MM.1S (cell line): ENCODE results near the gene KHDC4.

Source experiments
- DNase-seq: peaks from one replicate; pipeline ENCODE4 v3.0.0-alpha.2; 2015
- H2AFZ ChIP-seq: fragments of 300-600 bp; sonication (generic); 2 replicates; pipeline ENCODE4 v1.6.0; 2016; ENCODE audit warnings: antibody characterized with exemption, low read length
- H3F3A ChIP-seq: fragments of 300-600 bp; sonication (generic); 2 replicates; pipeline ENCODE4 v1.6.1; 2016; ENCODE audit warnings: mild to moderate bottlenecking, antibody characterized with exemption, low read length, moderate library complexity, mixed read lengths; ENCODE audit not compliant: insufficient read depth
- H3K27ac ChIP-seq: fragments of 300-600 bp; sonication (generic); 2 replicates; pipeline ENCODE4 v1.5.1; 2016; ENCODE audit warnings: mild to moderate bottlenecking, low read length
- H3K27me3 ChIP-seq: fragments of 300-600 bp; sonication (generic); replicated peaks from 2 replicates; pipeline ENCODE4 v1.6.0; 2016; ENCODE audit warnings: low read length; ENCODE audit not compliant: insufficient read depth
- H3K36me3 ChIP-seq: fragments of 300-600 bp; sonication (generic); replicated peaks from 2 replicates; pipeline ENCODE4 v1.6.1; 2016; ENCODE audit warnings: mild to moderate bottlenecking, low read length, mixed read lengths; ENCODE audit not compliant: insufficient read depth
- H3K4me1 ChIP-seq: fragments of 300-600 bp; sonication (generic); 2 replicates; pipeline ENCODE4 v1.6.1; 2016; ENCODE audit warnings: low read length, mixed read lengths
- H3K4me2 ChIP-seq: fragments of 300-600 bp; sonication (generic); 2 replicates; pipeline ENCODE4 v1.6.0; 2016; ENCODE audit warnings: low read depth, low read length
- H3K4me3 ChIP-seq: fragments of 300-600 bp; sonication (generic); 2 replicates; pipeline ENCODE4 v1.5.1; 2016; ENCODE audit warnings: low read length, mixed read lengths
- H3K79me2 ChIP-seq: fragments of 300-600 bp; sonication (generic); 2 replicates; pipeline ENCODE4 v1.6.1; 2016; ENCODE audit warnings: mixed run types, low read length, mixed read lengths
- H3K9ac ChIP-seq: fragments of 300-600 bp; sonication (generic); 2 replicates; pipeline ENCODE4 v1.6.1; 2016; ENCODE audit warnings: low read length, mixed read lengths
- H3K9me2 ChIP-seq: fragments of 300-600 bp; sonication (generic); replicated peaks from 2 replicates; pipeline ENCODE4 v1.6.1; 2016; ENCODE audit warnings: mild to moderate bottlenecking, low read length, mixed read lengths; ENCODE audit not compliant: insufficient read depth
- H3K9me3 ChIP-seq: fragments of 300-600 bp; sonication (generic); replicated peaks from 2 replicates; pipeline ENCODE4 v1.6.1; 2016; ENCODE audit warnings: mild to moderate bottlenecking, low read length, mixed read lengths; ENCODE audit not compliant: insufficient read depth
- H4K20me1 ChIP-seq: fragments of 300-600 bp; sonication (generic); 2 replicates; pipeline ENCODE4 v1.6.1; 2016; ENCODE audit warnings: mild to moderate bottlenecking, low read length, moderate library complexity, mixed read lengths; ENCODE audit not compliant: insufficient read depth
- CTCF ChIP-seq: fragments of 300-600 bp; sonication (generic); IDR thresholded peaks from 2 replicates; pipeline ENCODE4 v1.5.1; 2016; ENCODE audit warnings: antibody characterized with exemption, low read length, mixed read lengths
- EZH2 ChIP-seq: fragments of 300-600 bp; sonication (generic); optimal IDR thresholded peaks from 2 replicates; pipeline ENCODE3; 2017; ENCODE audit warnings: low read depth, mild to moderate bottlenecking, antibody characterized with exemption, low read length, mixed read lengths
- EZH2phosphoT487 ChIP-seq: fragments of 300-600 bp; sonication (generic); IDR thresholded peaks from 2 replicates; pipeline ENCODE4 v1.6.1; 2018; ENCODE audit warnings: antibody characterized with exemption, low read length

KHDC4 gene

GRCh38 chr1:155981266-155982088 lies 47.3 kb upstream of the KHDC4 start:
- no peak for TF ChIP-seq EZH2phosphoT487
- no peak for TF ChIP-seq EZH2
- no peak for TF ChIP-seq CTCF
- DNase-seq, result peak; percentile 71
- peak overlapping the region; percentile 93 for H3K27ac ChIP-seq
- peak overlapping the region; percentile 84 for H3K4me3 ChIP-seq
- peak overlapping the region; percentile 94 for H3K4me2 ChIP-seq
- H3K9ac ChIP-seq, result peak overlapping the region; percentile 16; the same call in 1 of the 2 replicates
- H3K4me1 ChIP-seq, result peaks cover 50% of the 10 kb centered on the region
- H3F3A ChIP-seq, result peaks cover 53% of the 10 kb centered on the region
- no peaks in the 10 kb centered on the region; the same call in 1 of the 2 replicates for H4K20me1 ChIP-seq
- H3K27me3 ChIP-seq, result no peaks in the 10 kb centered on the region
- H3K36me3 ChIP-seq, result no peaks in the 10 kb centered on the region
- peaks cover 61% of the 10 kb centered on the region for H3K79me2 ChIP-seq
- no peaks in the 10 kb centered on the region for H3K9me2 ChIP-seq
- no peaks in the 10 kb centered on the region for H3K9me3 ChIP-seq
- H2AFZ ChIP-seq, result no peak overlapping the region

DNA sequence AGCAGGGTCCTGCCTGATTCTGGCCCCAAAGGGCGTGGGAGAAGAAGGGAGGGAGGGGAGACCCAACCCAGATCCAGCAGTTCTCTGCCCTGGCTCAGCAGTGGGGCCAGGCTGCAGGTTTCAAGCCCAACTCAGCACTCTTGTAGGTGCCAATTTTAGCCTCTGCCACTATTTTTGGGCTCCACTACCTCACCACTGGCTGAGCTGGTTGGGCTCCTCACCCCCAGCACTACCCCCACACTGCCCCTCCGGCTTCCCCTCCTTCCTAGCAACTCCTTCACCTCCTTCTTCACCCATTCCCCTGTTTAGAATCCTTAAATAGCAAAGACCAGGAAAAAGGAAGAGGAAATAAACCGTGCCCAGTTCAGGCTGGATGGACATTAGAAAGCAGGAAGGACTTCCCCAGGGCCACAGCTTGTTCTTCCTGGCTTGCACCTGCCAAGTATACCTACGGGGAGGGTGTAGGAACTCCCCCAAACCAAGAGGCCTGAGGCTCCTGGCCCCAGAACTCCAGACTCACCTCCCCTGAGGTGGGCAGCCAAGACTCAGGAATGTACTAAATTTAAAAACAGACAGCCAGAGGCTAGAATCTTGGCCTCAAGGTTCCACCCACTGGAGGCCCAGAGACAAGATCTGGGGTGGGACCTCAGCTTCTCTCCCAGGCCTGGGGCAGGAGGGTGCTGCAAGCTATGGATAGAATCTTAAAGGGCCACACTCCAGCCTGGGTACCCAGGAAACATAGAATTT lies 45.6 kb upstream of the KHDC4 start:
- peak; percentile 94 for DNase-seq
- no peaks in the 10 kb centered on the region for H3K9me2 ChIP-seq
- H4K20me1 ChIP-seq, result peaks cover 10% of the 10 kb centered on the region
- TF ChIP-seq EZH2 (no peak), EZH2phosphoT487 (no peak), CTCF (no peak)
- H3K4me1 ChIP-seq, result peaks cover 54% of the 10 kb centered on the region
- H3F3A ChIP-seq, result peaks cover 65% of the 10 kb centered on the region
- peak overlapping the region; percentile 94 for H3K4me2 ChIP-seq
- peak overlapping the region; percentile 87 for H3K9ac ChIP-seq
- peaks cover 78% of the 10 kb centered on the region for H3K79me2 ChIP-seq
- H3K4me3 ChIP-seq, result peak overlapping the region; percentile 84
- H3K36me3 ChIP-seq, result no peaks in the 10 kb centered on the region
- no peaks in the 10 kb centered on the region for H3K9me3 ChIP-seq
- H2AFZ ChIP-seq, result no peak overlapping the region
- peak overlapping the region; percentile 93 for H3K27ac ChIP-seq
- H3K27me3 ChIP-seq, result no peaks in the 10 kb centered on the region

GRCh38 chr1:155978973-155979429 lies 44.8 kb upstream of the KHDC4 start:
- H3F3A ChIP-seq, result peaks cover 65% of the 10 kb centered on the region
- H3K4me3 ChIP-seq, result peak overlapping the region; percentile 84
- no peaks in the 10 kb centered on the region for H3K27me3 ChIP-seq
- H3K79me2 ChIP-seq, result peaks cover 85% of the 10 kb centered on the region
- H3K9me3 ChIP-seq, result no peaks in the 10 kb centered on the region
- no peaks in the 10 kb centered on the region for H3K9me2 ChIP-seq
- no peaks in the 10 kb centered on the region for H3K36me3 ChIP-seq
- H4K20me1 ChIP-seq, result peaks cover 18% of the 10 kb centered on the region
- peak overlapping the region; percentile 93 for H3K27ac ChIP-seq
- H3K9ac ChIP-seq, result peak overlapping the region; percentile 87
- H2AFZ ChIP-seq, result peak overlapping the region; percentile 12; the same call in 1 of the 2 replicates
- peak; percentile 63 for DNase-seq
- H3K4me1 ChIP-seq, result peaks cover 55% of the 10 kb centered on the region
- H3K4me2 ChIP-seq, result peak overlapping the region; percentile 94
- TF ChIP-seq EZH2phosphoT487 (no peak), EZH2 (no peak), CTCF (no peak)
